SU-DHL-6 (cell line): ENCODE data around the gene FBXO31.

Experiments used
- H2AFZ ChIP-seq: fragments of 200-600 bp; sonication (generic); 2 replicates; pipeline ENCODE4 v1.6.1; 2014; ENCODE audit warnings: low read depth, mild to moderate bottlenecking, moderate library complexity, mixed read lengths, antibody characterized with exemption, low read length; ENCODE audit not compliant: severe bottlenecking
- H3F3A ChIP-seq: fragments of 200-600 bp; shearing (Covaris generic); 2 replicates; pipeline ENCODE4 v1.6.0; 2016; ENCODE audit warnings: antibody characterized with exemption, mild to moderate bottlenecking; ENCODE audit not compliant: insufficient read depth
- H3K27ac ChIP-seq: fragments of 200-600 bp; sonication (generic); 2 replicates; pipeline ENCODE4 v1.5.1; 2016; ENCODE audit warnings: low read depth, mild to moderate bottlenecking, low read length, moderate library complexity, mixed read lengths
- H3K27me3 ChIP-seq: fragments of 200-600 bp; sonication (generic), shearing (Covaris generic); 2 replicates; pipeline ENCODE4 v1.6.0; 2014; ENCODE audit warnings: mild to moderate bottlenecking, low read length
- H3K36me3 ChIP-seq: fragments of 200-600 bp; sonication (generic); 2 replicates; pipeline ENCODE4 v1.6.1; 2014; ENCODE audit warnings: mild to moderate bottlenecking, low read length, mixed read lengths
- H3K4me2 ChIP-seq: fragments of 300-600, 200-600 bp; shearing (Covaris generic), sonication (generic); 2 replicates; pipeline ENCODE4 v1.6.0; 2014; ENCODE audit warnings: low read length, low read depth, mild to moderate bottlenecking; ENCODE audit not compliant: poor library complexity, severe bottlenecking
- H3K4me3 ChIP-seq: fragments of 200-600 bp; sonication (generic); 2 replicates; pipeline ENCODE4 v1.5.1; 2014; ENCODE audit warnings: antibody characterized with exemption, low read length, mild to moderate bottlenecking, mixed read lengths; ENCODE audit not compliant: insufficient read depth, poor library complexity, severe bottlenecking
- H3K79me2 ChIP-seq: fragments of 200-600 bp; sonication (generic); 2 replicates; pipeline ENCODE4 v1.6.1; 2014; ENCODE audit warnings: mild to moderate bottlenecking, low read length, moderate library complexity; ENCODE audit not compliant: insufficient read depth
- H3K9ac ChIP-seq: fragments of 200-600 bp; sonication (generic); 2 replicates; pipeline ENCODE4 v1.7.0; 2014; ENCODE audit warnings: mild to moderate bottlenecking, low read length
- H3K9me2 ChIP-seq: fragments of 200-600 bp; sonication (generic); replicated peaks from 2 replicates; pipeline ENCODE4 v1.6.1; 2014; ENCODE audit warnings: low read length; ENCODE audit not compliant: insufficient read depth
- H3K9me3 ChIP-seq: fragments of 200-600 bp; sonication (generic); 2 replicates; pipeline ENCODE4 v1.6.1; 2014; ENCODE audit warnings: low read length, mixed read lengths; ENCODE audit not compliant: insufficient read depth
- H4K20me1 ChIP-seq: fragments of 200-600 bp; sonication (generic); 2 replicates; pipeline ENCODE4 v1.6.1; 2014; ENCODE audit warnings: low read depth, mild to moderate bottlenecking, antibody characterized with exemption, low read length, moderate library complexity, mixed read lengths
- EZH2phosphoT487 ChIP-seq: fragments of 200-600 bp; sonication (generic), shearing (Covaris generic); conservative IDR thresholded peaks from 2 replicates; pipeline ENCODE4 v1.6.1; 2018; ENCODE audit warnings: mild to moderate bottlenecking, antibody characterized with exemption, low read length, moderate library complexity, mixed read lengths
- TF ChIP-seq, protein P1 (sequence below): fragments of 200-600 bp; sonication (generic); IDR thresholded peaks from one replicate; pipeline ENCODE4 v1.5.1; 2017; ENCODE audit warnings: antibody characterized with exemption, mild to moderate bottlenecking, low read length, moderate library complexity; ENCODE audit not compliant: insufficient read depth, poor library complexity, severe bottlenecking

The FBXO31 gene

DNA sequence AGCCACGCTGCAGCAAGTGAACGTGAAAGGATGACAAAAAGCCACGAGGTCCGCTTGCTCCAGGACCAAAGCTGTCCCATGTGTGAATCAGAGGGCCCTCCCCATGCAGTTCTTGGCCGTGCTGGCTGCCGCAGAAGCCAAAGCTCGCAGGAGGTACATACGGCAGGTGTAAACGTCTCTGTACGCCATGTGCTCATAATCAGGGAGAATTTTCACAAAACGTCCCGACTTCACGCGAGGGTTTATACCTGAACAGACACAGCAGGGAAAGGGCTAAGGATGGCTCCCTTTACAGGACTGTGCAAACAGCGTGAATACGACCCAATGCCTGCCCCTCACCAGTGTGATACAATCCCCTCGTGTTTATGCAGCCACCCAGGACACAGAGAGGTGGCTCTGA, 25.3 kb downstream of the FBXO31 start:
- no peaks in the 10 kb centered on the region for H3K9me2 ChIP-seq
- no peaks in the 10 kb centered on the region for H3K79me2 ChIP-seq
- H3K36me3 ChIP-seq: no peaks in the 10 kb centered on the region
- H3K9me3 ChIP-seq: no peaks in the 10 kb centered on the region
- no peaks in the 10 kb centered on the region for H3K27me3 ChIP-seq
- H3F3A ChIP-seq: no peaks in the 10 kb centered on the region
- H3K4me2 ChIP-seq: no peak overlapping the region
- no peak overlapping the region for H3K27ac ChIP-seq
- no peak for TF ChIP-seq EZH2phosphoT487
- H3K4me3 ChIP-seq: no peak overlapping the region
- no peaks in the 10 kb centered on the region; the same call in 1 of the 2 replicates for H4K20me1 ChIP-seq
- H2AFZ ChIP-seq: no peak overlapping the region
- H3K9ac ChIP-seq: no peak overlapping the region

DNA sequence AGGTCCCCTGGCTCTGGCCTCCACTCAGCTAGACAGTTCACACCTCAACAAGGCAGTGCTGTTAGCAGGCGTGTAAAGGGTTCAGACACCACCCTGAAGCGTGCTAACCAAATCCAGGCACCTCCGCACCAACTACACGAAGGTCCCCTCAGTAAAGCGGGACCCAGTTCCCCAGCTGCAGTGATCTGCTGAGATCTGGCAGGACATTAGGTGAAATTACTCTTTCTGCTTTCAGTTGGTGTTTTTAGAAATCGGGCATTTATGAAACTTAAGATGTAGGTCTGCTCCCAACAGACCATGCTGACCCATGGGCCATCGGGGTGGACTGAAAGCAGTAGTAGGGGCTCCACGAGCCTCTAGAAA, 27.1 kb downstream of the FBXO31 start:
- H3K27ac ChIP-seq: no peak overlapping the region
- no peaks in the 10 kb centered on the region for H3K36me3 ChIP-seq
- no peaks in the 10 kb centered on the region for H3F3A ChIP-seq
- H3K9me2 ChIP-seq: no peaks in the 10 kb centered on the region
- H3K79me2 ChIP-seq: no peaks in the 10 kb centered on the region
- TF ChIP-seq EZH2phosphoT487: no peak
- TF ChIP-seq, protein P1, sequence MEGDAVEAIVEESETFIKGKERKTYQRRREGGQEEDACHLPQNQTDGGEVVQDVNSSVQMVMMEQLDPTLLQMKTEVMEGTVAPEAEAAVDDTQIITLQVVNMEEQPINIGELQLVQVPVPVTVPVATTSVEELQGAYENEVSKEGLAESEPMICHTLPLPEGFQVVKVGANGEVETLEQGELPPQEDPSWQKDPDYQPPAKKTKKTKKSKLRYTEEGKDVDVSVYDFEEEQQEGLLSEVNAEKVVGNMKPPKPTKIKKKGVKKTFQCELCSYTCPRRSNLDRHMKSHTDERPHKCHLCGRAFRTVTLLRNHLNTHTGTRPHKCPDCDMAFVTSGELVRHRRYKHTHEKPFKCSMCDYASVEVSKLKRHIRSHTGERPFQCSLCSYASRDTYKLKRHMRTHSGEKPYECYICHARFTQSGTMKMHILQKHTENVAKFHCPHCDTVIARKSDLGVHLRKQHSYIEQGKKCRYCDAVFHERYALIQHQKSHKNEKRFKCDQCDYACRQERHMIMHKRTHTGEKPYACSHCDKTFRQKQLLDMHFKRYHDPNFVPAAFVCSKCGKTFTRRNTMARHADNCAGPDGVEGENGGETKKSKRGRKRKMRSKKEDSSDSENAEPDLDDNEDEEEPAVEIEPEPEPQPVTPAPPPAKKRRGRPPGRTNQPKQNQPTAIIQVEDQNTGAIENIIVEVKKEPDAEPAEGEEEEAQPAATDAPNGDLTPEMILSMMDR: no peak
- H3K9me3 ChIP-seq: no peaks in the 10 kb centered on the region
- H3K9ac ChIP-seq: no peak overlapping the region
- H3K4me3 ChIP-seq: no peak overlapping the region
- no peak overlapping the region for H3K4me2 ChIP-seq
- no peaks in the 10 kb centered on the region for H3K27me3 ChIP-seq
- no peaks in the 10 kb centered on the region; the same call in 1 of the 2 replicates for H4K20me1 ChIP-seq
- H2AFZ ChIP-seq: no peak overlapping the region

DNA sequence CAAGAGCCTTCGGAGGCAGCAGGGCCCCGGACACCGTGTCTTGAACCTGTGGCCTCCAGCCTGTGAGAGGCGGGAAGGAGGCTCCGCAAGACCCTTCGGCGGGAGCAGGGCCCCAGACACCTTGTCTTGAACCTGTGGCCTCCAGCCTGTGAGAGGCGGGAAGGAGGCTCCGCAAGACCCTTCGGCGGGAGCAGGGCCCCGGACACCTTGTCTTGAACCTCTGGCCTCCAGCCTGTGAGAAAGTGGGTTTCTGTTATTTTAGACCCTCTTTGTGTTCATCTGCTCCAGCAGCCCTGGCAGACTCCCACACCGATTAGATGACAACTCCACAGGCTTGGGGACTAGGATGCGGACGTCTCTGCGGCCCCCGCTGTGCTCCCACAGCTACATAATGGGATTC, 30.0 kb downstream of the FBXO31 start:
- Histone ChIP-seq H3K27ac (no peak overlapping the region), H3K4me2 (no peak overlapping the region), H3K9me2 (no peaks in the 10 kb centered on the region), H3K9me3 (no peaks in the 10 kb centered on the region), H3K27me3 (no peaks in the 10 kb centered on the region), H3F3A (no peaks in the 10 kb centered on the region), H4K20me1 (no peaks in the 10 kb centered on the region), H3K79me2 (no peaks in the 10 kb centered on the region), H3K36me3 (no peaks in the 10 kb centered on the region), H3K9ac (no peak overlapping the region), H3K4me3 (no peak overlapping the region), H2AFZ (no peak overlapping the region)
- TF ChIP-seq EZH2phosphoT487: no peak

DNA sequence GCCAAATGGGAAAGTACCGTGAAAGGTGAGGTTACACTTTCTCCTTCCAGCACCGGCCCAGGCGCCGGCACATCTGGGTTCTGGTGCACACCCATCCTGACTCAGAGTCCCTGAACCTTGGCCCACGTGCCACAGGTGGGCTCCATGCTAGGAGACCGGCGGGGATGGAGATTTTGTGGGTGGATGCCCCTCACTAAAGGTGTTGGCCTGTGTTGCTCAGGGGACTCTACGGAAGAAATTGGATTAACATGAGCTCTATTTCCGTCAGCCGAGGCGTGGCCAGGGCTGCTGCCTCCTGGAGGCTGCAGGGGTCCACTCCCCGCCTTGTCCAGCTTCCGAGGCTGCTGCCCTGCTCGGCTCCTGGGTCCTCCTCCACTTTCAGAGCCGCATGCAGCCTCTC, 30.8 kb downstream of the FBXO31 start:
- H3K4me3 ChIP-seq: no peak overlapping the region
- no peaks in the 10 kb centered on the region for H3K79me2 ChIP-seq
- no peak overlapping the region for H3K4me2 ChIP-seq
- no peak overlapping the region for H3K9ac ChIP-seq
- no peaks in the 10 kb centered on the region for H4K20me1 ChIP-seq
- H3K36me3 ChIP-seq: no peaks in the 10 kb centered on the region
- H3K27me3 ChIP-seq: no peaks in the 10 kb centered on the region
- H3K9me2 ChIP-seq: no peaks in the 10 kb centered on the region
- no peak overlapping the region for H2AFZ ChIP-seq
- no peaks in the 10 kb centered on the region for H3K9me3 ChIP-seq
- H3F3A ChIP-seq: no peaks in the 10 kb centered on the region
- TF ChIP-seq, protein P1: no peak
- TF ChIP-seq EZH2phosphoT487: no peak
- H3K27ac ChIP-seq: no peak overlapping the region
